Endometrium (tissue), 2 donors: Measurements from ENCODE around the gene ZCCHC9.
"Not testable (repeated sequence)": the region's sequence is repeated elsewhere in the genome, so short reads cannot be mapped to it uniquely, and the experiment has no call there.

Experiments
- FAIRE-seq: peaks from 2 replicates; lab custom pipeline; 2012; peaks lifted over from hg19 to GRCh38; lab: Jason Lieb, UNC
- donor health status: control.
- donor health status: control.

ZCCHC9 gene

GRCh38 chr5:81301271-81302015 is at the start of gene ZCCHC9:
ZCCHC9 (plus strand) TSS chr5:81301587; CDS start chr5:81304758, 3,171 bp downstream.
- FAIRE-seq, result peak; percentile 87

GRCh38 chr5:81251922-81252321 is 49.5 kb upstream of the ZCCHC9 start:
- no peak for FAIRE-seq

- FAIRE-seq, result no peak
These were observed 48.5 kb upstream of the ZCCHC9 start for GRCh38 chr5:81252904-81253303.

- FAIRE-seq, result no peak
These were observed 47.5 kb upstream of the ZCCHC9 start for GRCh38 chr5:81253875-81254274.

GRCh38 chr5:81254886-81255559 is 46.4 kb upstream of the ZCCHC9 start:
- no peak for FAIRE-seq

GRCh38 chr5:81256766-81257165 is 44.6 kb upstream of the ZCCHC9 start:
- no peak for FAIRE-seq

- FAIRE-seq, result not testable (repeated sequence)
These were observed 38.6 kb upstream of the ZCCHC9 start for GRCh38 chr5:81262796-81263195.

GRCh38 chr5:81265101-81265500 is 36.3 kb upstream of the ZCCHC9 start:
- FAIRE-seq, result no peak

GRCh38 chr5:81268521-81269196 is 32.7 kb upstream of the ZCCHC9 start:
- FAIRE-seq, result no peak

- no peak for FAIRE-seq
These were observed 31.5 kb upstream of the ZCCHC9 start for GRCh38 chr5:81269751-81270393.

GRCh38 chr5:81270394-81271027 is 30.9 kb upstream of the ZCCHC9 start:
- FAIRE-seq, result not testable (repeated sequence)

GRCh38 chr5:81283976-81284375 is 17.4 kb upstream of the ZCCHC9 start:
- no peak for FAIRE-seq

GRCh38 chr5:81286059-81286617 is 15.2 kb upstream of the ZCCHC9 start:
- FAIRE-seq, result no peak

- FAIRE-seq, result no peak
These were observed 13.4 kb upstream of the ZCCHC9 start for GRCh38 chr5:81288021-81288433.

GRCh38 chr5:81290146-81290545 is 11.2 kb upstream of the ZCCHC9 start:
- FAIRE-seq, result no peak

- no peak for FAIRE-seq
These were observed 9.3 kb upstream of the ZCCHC9 start for GRCh38 chr5:81292130-81292529.

GRCh38 chr5:81294021-81294420 is 7.4 kb upstream of the ZCCHC9 start:
- not testable (repeated sequence) for FAIRE-seq

GRCh38 chr5:81297531-81297930 is 3.9 kb upstream of the ZCCHC9 start:
- no peak for FAIRE-seq

GRCh38 chr5:81300921-81301270 is 491 bp upstream of the ZCCHC9 start:
- FAIRE-seq, result no peak

- FAIRE-seq, result no peak
These were observed 1.2 kb downstream of the ZCCHC9 start for GRCh38 chr5:81302596-81302995.

GRCh38 chr5:81303563-81303962 is 2.2 kb downstream of the ZCCHC9 start:
- FAIRE-seq, result no peak

GRCh38 chr5:81305785-81306184 is 4.4 kb downstream of the ZCCHC9 start:
- FAIRE-seq, result no peak
